Measurements from ENCODE around the gene CNGB1.

DNA sequence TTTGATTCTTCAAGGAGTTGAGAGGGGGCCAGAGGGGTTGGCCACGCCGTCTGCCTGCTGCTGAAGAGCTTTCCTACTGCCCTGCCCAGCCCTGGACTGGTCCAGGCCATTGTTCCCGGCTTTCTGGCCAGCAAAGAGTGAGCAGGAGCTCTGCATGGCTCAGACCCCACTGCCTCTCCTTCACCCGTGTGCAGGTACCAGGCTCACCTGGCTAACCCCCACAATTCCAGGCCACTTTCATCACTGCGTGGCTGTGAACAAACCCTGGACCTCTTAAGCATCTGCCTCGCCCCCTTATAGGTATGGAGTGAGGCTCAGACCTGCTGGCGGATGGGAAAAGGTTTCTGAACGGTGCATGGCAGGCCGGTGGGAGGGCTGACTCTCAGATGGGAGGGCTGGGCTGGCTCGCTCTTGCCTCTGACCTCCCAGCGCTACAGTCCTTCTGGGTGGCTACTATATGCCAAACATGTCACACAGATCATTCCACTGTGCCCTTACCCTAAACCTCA lies 20.7 kb upstream of the CNGB1 start:
- TF ChIP-seq CTCF (IDR thresholded peaks at IDR 0.05) (no peak), EP300 (IDR thresholded peaks at IDR 0.05; ENCODE audit: low read depth) (no peak)
